Fibroblast of the conjunctiva (primary cell): ENCODE measurements around the gene TAF7.
"Not testable (repeated sequence)": the region's sequence is repeated elsewhere in the genome, so short reads cannot be mapped to it uniquely, and the experiment has no call there.

Source experiments
- DNase-seq: peaks from one replicate; pipeline ENCODE4 v3.0.0-alpha.2; 2010; ENCODE audit warnings: low read depth

Gene TAF7

DNA sequence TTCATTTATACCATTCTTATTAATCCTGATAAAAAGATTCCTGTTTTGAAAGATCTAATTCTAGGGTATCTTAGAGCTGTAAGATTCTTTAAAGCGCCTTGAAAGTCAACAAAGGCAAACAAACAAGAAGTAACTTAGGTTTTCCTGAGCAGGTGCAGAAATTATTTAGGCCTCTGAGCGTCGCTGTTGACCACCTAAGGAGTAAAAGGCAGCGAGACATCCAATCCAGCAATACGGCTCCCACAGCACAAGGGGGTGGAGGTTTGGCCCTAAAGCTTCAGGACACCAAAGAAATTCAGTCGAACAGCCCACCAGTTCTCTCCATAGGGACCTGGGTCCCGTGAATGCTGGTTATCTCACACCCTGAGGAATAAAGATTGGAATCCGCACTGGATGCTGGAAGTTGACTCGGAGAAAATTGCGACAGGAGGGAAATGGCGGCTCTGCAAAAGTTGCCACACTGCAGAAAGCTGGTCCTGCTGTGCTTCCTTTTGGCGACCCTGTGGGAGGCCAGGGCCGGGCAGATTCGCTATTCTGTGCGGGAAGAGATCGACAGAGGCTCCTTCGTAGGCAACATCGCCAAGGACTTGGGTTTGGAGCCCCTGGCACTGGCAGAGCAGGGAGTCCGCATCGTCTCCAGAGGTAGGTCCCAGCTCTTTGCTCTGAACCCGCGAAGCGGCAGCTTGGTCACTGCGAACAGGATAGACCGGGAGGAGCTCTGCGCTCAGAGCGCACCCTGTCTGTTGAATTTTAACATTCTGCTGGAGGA is 18.1 kb upstream of the TAF7 start, which contains the start of gene PCDHGA2:
Gene PCDHGA2, plus strand, starts transcription at position 223 of the 769 bp plus-strand sequence.
- peak; percentile 23 for DNase-seq

DNA sequence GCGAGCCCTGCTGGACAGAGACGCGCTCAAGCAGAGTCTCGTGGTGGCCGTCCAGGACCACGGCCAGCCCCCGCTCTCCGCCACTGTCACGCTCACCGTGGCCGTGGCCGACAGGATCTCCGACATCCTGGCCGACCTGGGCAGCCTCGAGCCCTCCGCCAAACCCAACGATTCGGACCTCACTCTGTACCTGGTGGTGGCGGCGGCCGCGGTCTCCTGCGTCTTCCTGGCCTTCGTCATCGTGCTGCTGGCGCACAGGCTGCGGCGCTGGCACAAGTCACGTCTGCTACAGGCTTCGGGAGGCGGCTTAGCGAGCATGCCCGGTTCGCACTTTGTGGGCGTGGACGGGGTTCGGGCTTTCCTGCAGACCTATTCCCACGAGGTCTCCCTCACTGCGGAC is 12.0 kb upstream of the TAF7 start:
- DNase-seq = not testable (repeated sequence)

DNA sequence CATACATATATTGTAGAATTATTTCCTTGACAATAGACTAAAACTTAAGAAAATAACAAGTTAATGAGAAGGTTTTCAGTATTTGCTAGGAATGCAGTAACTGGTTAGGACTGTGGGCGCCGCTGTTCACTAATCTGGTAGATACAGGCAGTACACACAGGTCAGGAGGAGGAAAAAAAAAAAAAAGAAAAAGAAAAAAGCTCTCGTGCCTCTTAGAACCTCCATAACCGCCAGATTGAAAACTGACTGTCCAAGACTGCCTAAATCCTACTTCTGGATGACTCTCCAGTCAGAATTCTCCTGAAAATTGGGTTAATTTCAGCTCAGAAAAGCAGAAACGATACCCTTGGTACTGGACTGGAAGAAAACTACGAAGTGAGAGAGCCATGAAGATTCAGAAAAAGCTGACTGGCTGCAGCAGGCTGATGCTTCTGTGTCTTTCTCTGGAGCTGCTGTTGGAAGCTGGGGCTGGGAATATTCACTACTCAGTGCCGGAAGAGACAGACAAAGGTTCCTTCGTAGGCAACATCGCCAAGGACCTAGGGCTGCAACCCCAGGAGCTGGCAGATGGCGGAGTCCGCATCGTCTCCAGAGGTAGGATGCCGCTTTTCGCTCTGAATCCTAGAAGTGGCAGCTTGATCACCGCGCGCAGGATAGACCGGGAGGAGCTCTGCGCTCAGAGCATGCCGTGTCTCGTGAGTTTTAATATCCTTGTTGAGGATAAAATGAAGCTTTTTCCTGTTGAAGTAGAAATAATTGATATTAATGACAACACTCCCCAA is 9.9 kb upstream of the TAF7 start, which contains the start of gene PCDHGA1:
Gene PCDHGA1, plus strand, starts transcription at position 216 of the 782 bp plus-strand sequence.
- DNase-seq = peak; percentile 22

DNA sequence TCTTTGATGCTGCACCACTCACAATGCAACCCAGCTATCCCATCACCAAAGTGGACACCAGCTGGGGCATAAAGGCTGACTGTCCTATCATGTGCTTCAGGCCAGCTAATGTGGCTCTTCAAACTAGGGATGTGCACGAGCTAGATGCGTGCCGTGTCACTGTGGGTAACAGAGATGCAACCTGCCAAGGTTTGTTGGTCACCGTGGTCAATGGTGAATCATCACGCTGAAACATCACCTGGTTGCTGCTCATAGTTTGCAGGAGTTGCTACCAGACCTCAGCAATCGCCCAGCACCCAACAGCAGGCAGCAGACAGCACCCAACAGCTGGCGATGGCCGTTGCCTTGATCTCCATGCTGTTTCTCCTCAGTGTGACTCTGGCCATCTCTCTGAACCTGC is 7.6 kb upstream of the TAF7 start:
- DNase-seq = no peak

DNA sequence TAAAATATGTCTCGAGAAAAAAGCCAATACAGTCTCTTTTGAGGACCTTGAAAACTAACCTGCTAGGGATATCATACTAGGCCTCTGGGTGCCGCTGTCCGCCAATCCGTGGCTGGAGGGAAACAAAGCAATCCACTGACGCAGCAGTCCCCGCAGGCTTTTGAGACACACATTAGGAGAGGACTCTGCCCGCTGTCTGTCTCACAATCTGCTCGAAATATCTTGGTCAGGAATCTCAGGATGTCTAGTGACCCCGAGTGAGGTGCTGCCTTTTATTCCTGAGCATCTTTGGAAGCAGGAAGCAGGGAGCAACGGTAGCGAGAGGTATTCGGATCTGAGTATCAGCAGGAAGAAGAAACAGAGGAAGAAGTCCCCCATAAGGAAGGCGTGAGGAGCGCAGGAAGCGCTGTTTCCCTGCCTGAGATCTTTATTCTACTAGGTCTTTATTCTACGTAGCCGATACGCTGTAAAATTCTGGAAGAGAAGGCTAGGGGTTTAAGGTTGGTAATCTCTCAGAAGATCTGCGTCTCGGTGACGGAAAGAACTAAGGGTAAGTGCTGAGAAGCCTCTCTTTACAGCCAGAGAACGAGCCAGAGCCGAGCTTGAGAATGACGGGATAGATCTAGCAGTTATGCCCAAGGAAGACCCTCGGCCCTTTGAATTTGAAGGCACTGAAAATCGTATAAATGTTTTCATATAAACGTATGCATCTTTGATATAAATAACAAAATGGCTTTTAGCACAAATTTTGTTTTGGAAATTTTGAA is 5.7 kb upstream of the TAF7 start:
- DNase-seq = peak; percentile 26

DNA sequence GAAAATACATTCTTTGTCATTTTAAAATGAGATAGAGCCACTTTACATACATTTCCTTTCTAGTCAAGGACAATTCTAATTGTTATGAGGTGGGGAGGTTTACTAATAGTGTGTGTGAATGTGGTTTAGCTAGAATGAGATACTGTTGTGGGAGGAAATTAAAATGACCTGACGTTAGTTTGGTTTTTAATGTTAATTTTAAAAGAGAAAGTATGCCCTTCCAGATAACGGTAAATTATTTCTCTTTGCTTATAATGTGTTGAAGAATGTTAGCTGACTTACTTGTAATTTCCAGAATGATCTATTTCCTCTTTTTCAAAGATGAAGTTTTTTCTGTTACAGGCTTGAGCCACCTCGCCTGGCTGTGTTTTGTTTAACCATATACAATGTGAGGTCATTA is 1.7 kb upstream of the TAF7 start:
- DNase-seq = no peak

DNA sequence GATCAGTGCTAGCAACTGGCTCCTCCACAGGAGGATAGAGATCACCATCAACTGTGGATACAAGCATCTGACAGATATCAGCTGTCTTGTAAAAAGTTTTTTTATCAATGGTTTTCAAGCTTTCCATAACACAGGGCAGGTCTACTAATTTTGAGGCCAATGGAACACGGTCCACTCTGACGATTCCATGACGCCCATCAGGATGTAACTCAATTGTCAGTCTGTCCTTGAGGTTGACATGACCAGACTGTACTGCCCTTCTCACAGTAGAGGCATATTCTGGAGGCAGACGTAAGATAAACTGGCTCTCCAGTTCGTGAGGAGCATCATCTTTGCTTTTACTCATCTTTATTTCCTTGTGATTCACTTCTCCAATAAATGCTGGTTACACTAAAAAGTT is 885 bp downstream of the TAF7 start:
- no peak for DNase-seq

DNA sequence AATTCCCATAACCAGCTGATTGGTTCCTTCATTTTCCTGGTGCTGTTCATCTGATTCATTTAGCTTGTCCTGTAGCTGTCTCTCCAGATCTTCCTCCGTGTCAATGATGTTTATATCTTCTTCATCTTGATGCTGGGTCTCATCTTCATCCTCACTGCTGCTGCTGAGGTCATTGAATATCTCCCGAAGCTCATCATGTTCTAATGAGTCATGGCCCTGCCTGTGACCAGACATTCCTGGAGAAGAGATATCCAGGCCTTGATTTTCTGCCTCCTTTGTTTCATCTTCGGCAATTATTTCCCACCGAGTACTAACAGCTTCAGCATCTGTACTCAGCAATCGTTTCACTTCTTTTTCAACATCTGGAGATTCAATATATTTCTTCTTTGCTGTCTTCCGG is 1.4 kb downstream of the TAF7 start:
- DNase-seq = no peak

DNA sequence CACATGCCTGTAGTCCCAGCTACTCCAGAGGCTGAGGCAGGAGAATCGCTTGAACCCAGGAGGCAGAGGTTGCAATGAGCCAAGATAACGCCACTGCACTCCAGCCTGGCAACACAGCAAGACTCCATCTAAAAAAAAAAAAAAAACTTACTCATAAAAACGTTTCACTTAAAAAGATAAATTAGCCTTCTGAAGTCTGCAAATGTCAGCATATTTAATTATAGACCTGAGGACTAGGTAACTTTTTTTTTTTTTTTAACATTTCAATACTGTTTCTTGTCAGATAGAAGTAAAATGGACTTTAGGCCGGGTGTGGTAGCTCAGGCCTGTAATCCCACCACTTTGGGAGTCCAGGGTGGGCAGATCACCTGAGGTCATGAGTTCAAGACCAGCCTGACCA is 3.6 kb downstream of the TAF7 start:
- DNase-seq = not testable (repeated sequence)

DNA sequence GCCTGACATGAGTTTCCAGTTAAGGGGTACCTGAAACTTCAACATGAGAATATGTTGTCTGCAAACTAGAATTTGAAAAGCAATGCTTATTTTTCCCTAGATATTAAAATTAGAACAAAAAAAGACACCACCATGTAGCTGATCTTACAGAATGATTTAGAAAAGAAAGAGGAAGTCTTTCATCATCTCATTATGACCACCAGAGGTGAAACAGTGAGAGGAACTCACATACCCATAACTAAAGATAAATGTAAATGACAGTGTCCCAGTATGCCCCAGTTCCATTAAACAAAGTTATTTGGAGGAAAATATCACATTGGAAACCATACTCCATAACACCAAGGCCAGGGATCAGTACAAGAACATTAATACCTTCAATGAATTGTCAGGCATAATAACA is 6.9 kb downstream of the TAF7 start:
- DNase-seq = no peak

DNA sequence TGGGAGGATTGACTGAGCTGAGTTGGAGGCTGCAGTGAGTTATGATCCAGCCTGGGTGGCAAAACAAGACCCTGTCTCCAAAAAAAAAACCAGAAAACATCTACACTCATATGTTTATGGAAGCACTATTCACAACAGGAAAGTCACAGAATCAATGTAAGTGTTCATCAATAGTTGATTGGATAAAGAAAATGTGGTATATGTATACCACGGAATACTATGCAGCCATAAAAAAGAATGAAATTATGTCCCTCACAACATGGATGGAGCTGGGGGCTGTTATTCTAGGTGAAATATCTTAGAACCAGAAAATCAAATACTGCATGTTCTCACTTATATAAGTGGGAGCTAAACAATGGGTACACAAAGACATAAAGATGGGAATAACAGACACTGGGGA is 14.0 kb downstream of the TAF7 start:
- DNase-seq = no peak

DNA sequence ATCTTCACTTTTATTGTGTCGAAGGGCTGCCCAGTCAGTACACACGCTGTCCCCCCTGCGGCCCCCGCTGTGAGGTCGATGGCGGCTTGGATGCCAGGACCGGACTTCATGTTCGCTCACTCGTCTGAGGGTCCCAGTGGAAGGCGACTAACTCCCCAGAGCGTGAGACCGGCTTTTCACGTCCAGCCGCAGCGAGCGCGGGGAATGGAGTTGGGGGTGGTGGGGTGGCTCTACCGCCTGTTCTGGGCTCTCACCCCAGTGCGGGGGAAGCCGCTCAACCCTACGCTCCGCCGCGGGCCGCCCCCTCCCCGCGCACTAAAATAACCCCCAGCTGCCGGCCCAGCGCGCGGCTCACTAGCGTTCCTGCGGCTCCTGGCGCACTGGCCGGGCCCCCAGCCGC is 16.8 kb downstream of the TAF7 start, which contains the start of gene SLC25A2:
Gene SLC25A2, minus strand, starts transcription at position 294 of the 400 bp plus-strand sequence. Its CDS starts 184 bp downstream, at position 110.
- DNase-seq = no peak

DNA sequence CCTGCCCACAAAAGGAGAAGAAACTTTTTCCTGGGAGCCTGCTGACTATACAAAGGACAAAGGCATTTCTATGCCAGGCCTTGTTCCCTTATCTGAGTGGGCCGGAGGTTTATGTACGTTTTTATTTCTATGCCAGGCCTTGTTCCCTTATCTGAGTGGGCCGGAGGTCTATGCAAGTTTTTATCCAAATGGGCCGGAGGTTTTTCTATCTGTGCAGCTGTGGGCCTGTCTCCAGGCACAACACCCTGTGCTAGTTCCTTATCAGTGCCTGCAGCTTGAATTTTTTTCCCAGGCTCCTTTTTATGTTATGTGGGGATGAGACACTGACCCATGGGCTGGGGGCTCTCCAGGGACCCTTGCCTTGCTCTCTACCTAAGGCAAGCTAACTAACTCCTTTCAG is 22.2 kb downstream of the TAF7 start:
- DNase-seq = no peak

DNA sequence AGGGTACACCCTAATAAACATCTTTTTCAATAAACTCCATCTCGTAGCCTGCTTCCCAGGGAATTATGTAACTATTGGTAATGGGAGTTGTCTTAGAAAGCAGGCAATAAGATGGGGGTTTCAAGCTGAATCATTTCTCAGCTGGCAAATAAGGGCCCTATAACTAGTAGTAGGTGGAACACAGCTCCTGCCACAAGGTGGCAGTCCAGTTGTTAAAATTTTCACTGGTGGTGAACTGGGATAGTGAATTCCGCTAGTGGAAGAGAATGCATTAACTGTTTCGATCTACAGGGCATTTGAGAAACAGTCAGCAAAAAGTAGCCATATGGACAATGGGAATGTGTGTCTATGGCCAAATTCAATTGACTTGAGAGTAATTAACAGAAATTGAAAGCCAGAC is 47.7 kb downstream of the TAF7 start:
- DNase-seq = no peak

DNA sequence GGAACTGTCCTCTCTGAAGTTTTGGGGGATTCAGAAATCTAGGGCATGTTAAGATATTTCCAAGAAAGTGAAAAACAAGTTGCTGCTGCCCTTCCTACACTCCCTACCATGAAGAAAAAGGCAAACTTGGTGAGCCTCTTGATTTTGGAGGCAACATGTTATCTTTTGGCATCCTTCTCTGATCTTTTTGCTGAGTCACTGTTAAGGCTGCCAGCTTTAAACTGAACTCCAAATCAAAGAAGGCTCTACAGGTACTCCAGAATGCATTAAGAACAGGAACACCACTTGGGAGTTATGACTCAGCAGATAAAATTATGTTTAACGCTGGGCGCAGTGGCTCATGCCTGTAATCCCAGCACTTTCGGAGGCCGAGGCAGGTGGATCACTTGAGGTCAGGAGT is 51.4 kb downstream of the TAF7 start:
- no peak for DNase-seq
